GM12874 (cell line): Measurements from ENCODE around the gene ADAM17.

Experiments used
- TF ChIP-seq, protein P1 (sequence below): IDR thresholded peaks from 2 replicates; pipeline ENCODE4 v1.5.1; 2011; ENCODE audit warnings: low read depth, mild to moderate bottlenecking, control low read depth, low read length, moderate library complexity; ENCODE audit not compliant: insufficient read depth

Gene ADAM17

GRCh38 chr2:9555297-9556120 lies at the start of gene ADAM17:
Gene ADAM17 (minus strand): TSS chr2:9555830. CDS start chr2:9555605, 225 bp downstream.
- TF ChIP-seq, protein P1, sequence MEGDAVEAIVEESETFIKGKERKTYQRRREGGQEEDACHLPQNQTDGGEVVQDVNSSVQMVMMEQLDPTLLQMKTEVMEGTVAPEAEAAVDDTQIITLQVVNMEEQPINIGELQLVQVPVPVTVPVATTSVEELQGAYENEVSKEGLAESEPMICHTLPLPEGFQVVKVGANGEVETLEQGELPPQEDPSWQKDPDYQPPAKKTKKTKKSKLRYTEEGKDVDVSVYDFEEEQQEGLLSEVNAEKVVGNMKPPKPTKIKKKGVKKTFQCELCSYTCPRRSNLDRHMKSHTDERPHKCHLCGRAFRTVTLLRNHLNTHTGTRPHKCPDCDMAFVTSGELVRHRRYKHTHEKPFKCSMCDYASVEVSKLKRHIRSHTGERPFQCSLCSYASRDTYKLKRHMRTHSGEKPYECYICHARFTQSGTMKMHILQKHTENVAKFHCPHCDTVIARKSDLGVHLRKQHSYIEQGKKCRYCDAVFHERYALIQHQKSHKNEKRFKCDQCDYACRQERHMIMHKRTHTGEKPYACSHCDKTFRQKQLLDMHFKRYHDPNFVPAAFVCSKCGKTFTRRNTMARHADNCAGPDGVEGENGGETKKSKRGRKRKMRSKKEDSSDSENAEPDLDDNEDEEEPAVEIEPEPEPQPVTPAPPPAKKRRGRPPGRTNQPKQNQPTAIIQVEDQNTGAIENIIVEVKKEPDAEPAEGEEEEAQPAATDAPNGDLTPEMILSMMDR = peak; percentile 32

- TF ChIP-seq, protein P1 = no peak
Observed at GRCh38 chr2:9602412-9602811, 46.8 kb upstream of the ADAM17 start.

DNA sequence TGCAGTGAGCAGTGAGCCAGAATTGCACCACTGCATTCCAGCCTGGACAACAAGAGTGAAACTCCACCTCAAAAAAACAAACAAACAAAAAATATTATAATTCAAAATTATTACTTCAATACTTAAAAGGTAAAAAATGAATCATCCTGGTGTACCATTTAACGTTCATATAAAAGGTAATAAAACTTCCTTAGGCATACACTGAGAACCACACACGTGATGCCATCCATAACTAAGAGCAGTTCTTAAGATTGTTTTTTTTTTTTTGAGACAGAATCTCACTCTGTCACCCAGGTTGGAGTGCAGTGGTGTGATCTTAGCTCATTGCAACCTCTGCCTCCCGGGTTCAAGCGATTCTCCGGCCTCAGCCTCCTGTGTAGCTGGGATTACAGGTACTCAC lies 45.8 kb upstream of the ADAM17 start:
- TF ChIP-seq, protein P1 = no peak

- TF ChIP-seq, protein P1 = no peak
Observed at GRCh38 chr2:9599430-9599829, 43.8 kb upstream of the ADAM17 start.

- TF ChIP-seq, protein P1 = no peak
Observed at GRCh38 chr2:9596621-9597311, 41.1 kb upstream of the ADAM17 start.

DNA sequence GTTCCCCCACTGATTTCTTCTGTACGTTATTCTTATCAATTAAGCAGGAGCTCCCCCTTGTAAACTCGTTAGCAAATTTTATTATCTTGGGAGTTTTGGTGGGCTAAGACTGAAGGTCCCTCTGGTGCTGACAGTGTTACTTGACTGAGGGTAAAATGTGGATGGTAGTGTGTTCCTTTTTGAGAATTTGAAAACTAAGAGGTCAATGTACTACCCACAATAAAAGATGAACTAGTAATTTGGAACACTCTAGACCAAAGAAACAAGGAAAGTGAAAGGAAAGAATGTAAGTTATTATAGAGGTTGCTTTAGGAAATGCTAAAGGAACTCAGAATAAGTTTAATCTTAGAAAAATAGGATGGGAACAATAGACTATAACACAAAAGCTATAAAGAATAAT lies 40.1 kb upstream of the ADAM17 start:
- TF ChIP-seq, protein P1 = no peak

- TF ChIP-seq, protein P1 = no peak
Observed at GRCh38 chr2:9594366-9595054, 38.9 kb upstream of the ADAM17 start.
